ENCODE results near the gene GSK3B.

GSK3B gene

GRCh38 chr3:119965692-119966091 is 128.6 kb downstream of the GSK3B start:
- no peak for TF ChIP-seq CTCF (IDR thresholded peaks at IDR 0.05; ENCODE audit: extremely low read depth, missing control alignments)

GRCh38 chr3:119964294-119964693 is 130.0 kb downstream of the GSK3B start:
- no peak for TF ChIP-seq CTCF (IDR thresholded peaks at IDR 0.05; ENCODE audit: extremely low read depth, missing control alignments)
- DNase-seq (ENCODE audit: low spot score), result no peak

More at GRCh38 chr3:119965692-119966091, 128.6 kb downstream of the GSK3B start:
- DNase-seq (ENCODE audit: low spot score), result no peak

DNA sequence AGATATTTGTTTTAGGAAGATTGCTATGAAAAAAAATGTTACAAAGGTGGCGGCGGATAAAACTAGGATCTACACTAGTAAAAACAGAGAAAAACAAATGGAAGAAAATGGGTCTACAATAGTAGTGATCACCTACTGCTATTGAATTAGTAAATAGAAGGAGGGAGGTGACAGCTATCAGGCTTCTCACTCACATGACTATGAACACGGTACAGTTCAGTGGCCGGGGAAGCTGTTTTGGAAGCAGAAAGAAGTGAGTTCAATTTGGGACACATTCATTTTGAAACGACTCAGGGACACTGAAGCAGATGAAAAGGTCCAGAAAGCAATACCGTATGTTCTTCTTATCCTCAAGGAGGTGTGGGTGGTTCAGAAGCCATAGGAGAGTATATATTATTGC is 138.3 kb downstream of the GSK3B start:
- TF ChIP-seq CTCF (IDR thresholded peaks at IDR 0.05; ENCODE audit: extremely low read depth, missing control alignments), result no peak
- no peak for DNase-seq (ENCODE audit: low spot score)

GRCh38 chr3:119950666-119951325 is 143.5 kb downstream of the GSK3B start:
- DNase-seq (ENCODE audit: low spot score), result no peak
- TF ChIP-seq CTCF (IDR thresholded peaks at IDR 0.05; ENCODE audit: extremely low read depth, missing control alignments), result no peak

- no peak for TF ChIP-seq CTCF (IDR thresholded peaks at IDR 0.05; ENCODE audit: extremely low read depth, missing control alignments)
- DNase-seq (ENCODE audit: low spot score), result no peak
These were observed 149.0 kb downstream of the GSK3B start for GRCh38 chr3:119945291-119945690.

GRCh38 chr3:119944091-119944490 is 150.2 kb downstream of the GSK3B start:
- DNase-seq (ENCODE audit: low spot score), result peak; percentile 23
- TF ChIP-seq CTCF (IDR thresholded peaks at IDR 0.05; ENCODE audit: extremely low read depth, missing control alignments), result no peak

DNA sequence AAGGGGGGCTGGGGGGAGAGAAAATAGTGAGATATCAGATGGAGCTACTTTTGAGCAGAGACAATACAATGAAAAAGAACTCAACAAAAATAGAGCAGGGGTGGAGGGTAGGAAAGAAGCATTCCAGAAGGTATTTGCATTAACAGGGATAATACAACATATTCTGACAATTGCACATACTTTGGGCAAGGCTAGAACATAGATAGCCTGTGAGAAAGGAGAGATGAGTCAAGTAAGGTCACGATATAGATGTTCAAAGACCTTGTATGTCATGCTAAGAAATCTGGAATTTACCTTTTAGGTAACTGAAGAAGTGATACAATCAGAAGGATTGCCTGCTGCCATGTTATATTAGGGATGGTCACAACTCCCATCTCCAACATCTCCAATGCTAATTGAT is 155.2 kb downstream of the GSK3B start:
- TF ChIP-seq CTCF (IDR thresholded peaks at IDR 0.05; ENCODE audit: extremely low read depth, missing control alignments), result no peak
- DNase-seq (ENCODE audit: low spot score), result no peak

Measured in GM20000 (cell line).